Esophagus squamous epithelium (tissue), 5 donors: Measurements from ENCODE around the gene MYL6. TPM values are rescaled to one million over a fixed set of nuclear protein-coding genes. Genes with fewer than 3 reads are reported as not detected.
A peak's percentile ranks its signal among the peaks of the same experiment; 100 is the strongest.

ENCODE experiments used
- DNase-seq: peaks from one replicate; lab custom pipeline; 2025; lab: John Stamatoyannopoulos, UW
- H3K27ac ChIP-seq, 4 donors: fragments of 200-600 bp; sonication (generic); one replicate each; pipeline ENCODE4 v1.5.1; 2016 to 2019; ENCODE audit warnings: mild to moderate bottlenecking in 1 of 4
- H3K27me3 ChIP-seq, 4 donors: fragments of 200-600 bp; sonication (generic); 1 replicate in 3 of 4; 2 replicates in 1 of 4; pipeline versions ENCODE4 v1.5.1 to v1.6.0; 2017 to 2021; ENCODE audit warnings: antibody characterized with exemption in 1 of 4
- H3K36me3 ChIP-seq, 3 donors: fragments of 200-600 bp; sonication (generic); one replicate each; pipeline ENCODE4 v1.5.1; 2016 to 2019
- H3K4me1 ChIP-seq, 3 donors: fragments of 200-600 bp; sonication (generic); one replicate each; pipeline ENCODE4 v1.5.1; 2017 to 2019
- H3K4me3 ChIP-seq, 4 donors: fragments of 200-600 bp; sonication (generic); 1 replicate in 3 of 4; 2 replicates in 1 of 4; pipeline ENCODE4 v1.5.1; 2016 to 2019; ENCODE audit warnings: mild to moderate bottlenecking in 2 of 4, moderate library complexity in 1 of 4
- H3K9me3 ChIP-seq, 3 donors: fragments of 200-600 bp; sonication (generic); one replicate each; pipeline ENCODE4 v1.5.1; 2016 to 2019
- CTCF ChIP-seq, 6 experiments: fragments of 450-650 bp in 4 of 6; fragments of 200-600 bp in 2 of 6; sonication (generic) in 2 of 6; IDR thresholded peaks; one replicate each; pipeline ENCODE4 v1.5.1; 2016 to 2019; ENCODE audit warnings: antibody characterized with exemption in 6 of 6, mild to moderate bottlenecking in 4 of 6, moderate library complexity in 4 of 6
- POLR2A ChIP-seq, 4 donors: fragments of 450-650 bp; IDR thresholded peaks; one replicate each; pipeline ENCODE4 v1.6.1; 2017; ENCODE audit warnings: antibody characterized with exemption in 4 of 4, mild to moderate bottlenecking in 4 of 4, moderate library complexity in 3 of 4
- WGBS, 2 donors: methylation state at CpG; one replicate each; pipeline ENCODE4 v1.1.5; 2018; 5-methylcytosine and 5-hydroxymethylcytosine counted together
- intact Hi-C: fragments of 100-400 bp; cut with DNase I; formaldehyde crosslinking; loops from one replicate; pipeline ENCODE4 v1.15.0; 2022
- total RNA-seq, 4 donors: library from RNA; depleted of rRNA; stranded (reverse); fragments of >200 nt; gene quantifications; one replicate each; pipeline ENCODE4 v1.1.0, GENCODE V29; 2016
- donor health status: DM: yes; HTN: yes; CAD: no.

MYL6 gene
- total RNA-seq, 4 donors from 2014 or later, result 1,011 to 2,279 (median 1,490) TPM

DNA sequence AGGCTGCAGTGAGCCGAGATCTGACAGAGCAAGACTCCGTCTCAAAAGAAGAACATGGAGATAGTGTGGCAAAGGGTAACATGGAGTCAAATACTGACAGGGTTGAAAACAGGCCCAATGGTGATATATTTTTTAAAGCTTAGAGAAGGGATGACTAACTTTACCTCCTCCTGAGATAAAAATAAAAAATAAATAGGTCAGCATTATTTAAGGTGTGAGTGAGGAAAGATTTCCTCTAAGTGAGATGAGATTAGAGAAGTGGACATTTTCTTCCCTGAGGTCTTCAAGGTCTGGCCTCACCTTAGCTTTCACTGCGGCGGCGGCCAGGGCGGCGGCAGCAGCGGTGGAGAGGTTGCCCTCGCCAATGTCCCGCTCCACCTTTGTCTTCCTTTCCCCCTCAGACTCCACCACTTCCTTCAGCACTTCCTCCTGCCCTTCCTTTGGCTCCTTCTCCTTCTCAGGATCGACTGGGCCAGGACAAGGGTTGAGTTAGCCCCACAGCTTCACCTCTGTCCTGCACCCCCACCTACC, 11.1 kb downstream of the MYL6 start:
- DNase-seq, result no peak
- Histone ChIP-seq H3K27me3 (no peaks in the 10 kb centered on the region), H3K36me3 (peaks cover 45 to 100% (median 79%) of the 10 kb centered on the region in 3 donors), H3K9me3 (no peaks in the 10 kb centered on the region), H3K4me1 (no peaks in the 10 kb centered on the region), H3K27ac (no peak overlapping the region), H3K4me3 (no peak overlapping the region)
- intact Hi-C loops, result no loop called here
- no peak for TF ChIP-seq POLR2A (IDR thresholded peaks at IDR 0.05)
- no peak for TF ChIP-seq CTCF (IDR thresholded peaks at IDR 0.05)
- WGBS, 2 donors, result 84 to 91% methylated on average over 11 of the region's 11 CpGs

DNA sequence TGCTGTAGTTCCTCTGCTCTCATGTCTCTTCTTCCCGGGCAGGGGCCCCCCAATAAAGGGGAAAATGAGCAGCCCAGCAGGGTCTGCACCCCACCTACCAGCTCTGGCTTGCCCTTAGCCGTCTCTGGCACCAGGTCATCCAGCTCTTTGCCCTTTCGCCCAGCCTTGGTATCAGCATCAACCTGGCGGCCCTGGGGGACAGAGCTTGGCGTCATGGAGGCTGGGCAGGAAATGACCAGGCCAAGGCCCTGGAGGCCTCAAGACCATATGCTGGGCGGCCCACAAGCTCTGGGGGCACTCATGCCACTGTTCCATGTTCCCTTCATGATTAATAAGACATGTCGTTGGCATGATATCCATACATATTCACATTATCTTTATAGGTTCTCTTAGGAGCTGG, 14.7 kb downstream of the MYL6 start:
- Histone ChIP-seq H3K4me3 (no peak overlapping the region), H3K9me3 (no peaks in the 10 kb centered on the region), H3K27me3 (no peaks in the 10 kb centered on the region), H3K36me3 (peaks cover 42 to 100% (median 93%) of the 10 kb centered on the region in 3 donors), H3K27ac (no peak overlapping the region), H3K4me1 (no peaks in the 10 kb centered on the region)
- no peak for DNase-seq
- intact Hi-C loops, result no loop called here
- 82 to 87% methylated on average over 3 to 5 of the region's 7 CpGs for WGBS, 2 donors
- TF ChIP-seq POLR2A (IDR thresholded peaks at IDR 0.05) (no peak), CTCF (IDR thresholded peaks at IDR 0.05) (no peak)

DNA sequence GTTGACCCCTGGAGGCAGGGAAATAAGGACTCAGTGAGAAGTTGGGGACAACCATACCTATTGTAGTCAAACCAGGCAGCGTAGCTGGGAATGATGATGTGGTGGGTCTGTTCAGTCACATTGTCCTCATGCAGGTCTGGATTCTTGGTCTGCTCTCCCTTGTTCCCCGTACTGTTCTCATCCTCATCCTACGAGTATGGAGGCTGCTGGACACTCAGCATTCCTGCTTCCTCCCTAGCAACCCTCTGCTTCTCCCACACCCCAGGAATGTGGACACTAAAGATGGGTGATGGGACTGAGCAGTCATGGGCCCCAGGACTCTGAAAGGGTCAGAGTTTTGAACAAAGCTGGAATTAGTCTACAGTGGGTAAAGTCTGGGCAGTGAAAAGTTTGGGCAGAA, 20.2 kb downstream of the MYL6 start:
- H3K4me3 ChIP-seq, result no peak overlapping the region
- H3K4me1 ChIP-seq, result no peaks in the 10 kb centered on the region
- H3K27me3 ChIP-seq, result no peaks in the 10 kb centered on the region
- TF ChIP-seq CTCF (IDR thresholded peaks at IDR 0.05), result no peak
- no peak for TF ChIP-seq POLR2A (IDR thresholded peaks at IDR 0.05)
- peaks cover 38 to 100% (median 88%) of the 10 kb centered on the region in 3 donors for H3K36me3 ChIP-seq
- H3K9me3 ChIP-seq, result no peaks in the 10 kb centered on the region
- 82 to 93% methylated on average over 3 of the region's 3 CpGs for WGBS, 2 donors
- H3K27ac ChIP-seq, result no peak overlapping the region
- DNase-seq, result no peak
- intact Hi-C loops, result no loop called here

GRCh38 chr12:56186957-56187356, 28.8 kb downstream of the MYL6 start:
- peak overlapping the region in 1 of 4 donors; percentile 99 for H3K27ac ChIP-seq
- H3K4me3 ChIP-seq, result no peak overlapping the region
- TF ChIP-seq POLR2A (IDR thresholded peaks at IDR 0.05), result no peak
- no peak for TF ChIP-seq CTCF (IDR thresholded peaks at IDR 0.05)
- no peaks in the 10 kb centered on the region for H3K27me3 ChIP-seq
- intact Hi-C loops, result loop anchor here (5.0 kb wide), 1 partner anchor 60 kb away; the partner anchor contains the start of gene ESYT1
- no peaks in the 10 kb centered on the region for H3K9me3 ChIP-seq
- 53 to 72% methylated on average over 2 of the region's 2 CpGs for WGBS, 2 donors
- no peak for DNase-seq
- peaks cover 15 to 54% (median 30%) of the 10 kb centered on the region in 3 donors for H3K36me3 ChIP-seq
- peaks cover 18 to 38% (median 25%) of the 10 kb centered on the region in 3 donors for H3K4me1 ChIP-seq

- Histone ChIP-seq H3K4me3 (peak overlapping the region; percentile 78 to 97 (median 90)), H3K36me3 (peaks cover 15 to 41% (median 19%) of the 10 kb centered on the region in 3 donors), H3K9me3 (no peaks in the 10 kb centered on the region), H3K27ac (peak overlapping the region; percentile 93 to 99 (median 95)), H3K27me3 (no peaks in the 10 kb centered on the region), H3K4me1 (peaks cover 18 to 38% (median 25%) of the 10 kb centered on the region in 3 donors)
- 6 to 13% methylated on average over 10 of the region's 10 CpGs for WGBS, 2 donors
- no peak for DNase-seq
- TF ChIP-seq CTCF (IDR thresholded peaks at IDR 0.05) (no peak), POLR2A (IDR thresholded peaks at IDR 0.05) (no peak)
- intact Hi-C loops, result loop anchor here (5.0 kb wide), 1 partner anchor 61 kb away; the partner anchor contains the start of gene ESYT1
Measured at GRCh38 chr12:56188131-56188777, 30.1 kb downstream of the MYL6 start.
